Measurements from ENCODE around the gene PAPSS1. TPM values are rescaled to one million over a fixed set of nuclear protein-coding genes. Genes with fewer than 3 reads are reported as not detected.

Gene PAPSS1
- total RNA-seq, 1 experiment from 2014 or later: 83.6 TPM

- Histone ChIP-seq H3K9ac (ENCODE audit: extremely low read depth, insufficient read length, low read length) (no peak overlapping the region), H3T11ph (ENCODE audit: low read length) (no peak overlapping the region), H2BK12ac (ENCODE audit: insufficient read length, low read depth, low read length) (no peak overlapping the region), H3K18ac (ENCODE audit: insufficient read length, low read depth, low read length) (no peak overlapping the region), H4K91ac (ENCODE audit: insufficient read length, low read depth, low read length) (no peak overlapping the region), H3K27me3 (ENCODE audit: insufficient read depth, low read length) (no peaks in the 10 kb centered on the region), H3K4me2 (ENCODE audit: insufficient read depth, insufficient read length, low read length) (no peak overlapping the region), H2AFZ (ENCODE audit: low read length) (no peak overlapping the region), H3K14ac (ENCODE audit: insufficient read depth, low read length) (no peak overlapping the region), H4K20me1 (ENCODE audit: control insufficient read depth, insufficient read depth, insufficient read length) (no peaks in the 10 kb centered on the region), H3K27ac (ENCODE audit: insufficient read length, low read depth, low read length) (no peak overlapping the region), H2BK20ac (ENCODE audit: low read depth, low read length, poor library complexity, severe bottlenecking) (no peak overlapping the region), H3K4ac (ENCODE audit: low read depth, low read length) (no peak overlapping the region), H4K8ac (replicated peaks; ENCODE audit: insufficient read length, low read depth, low read length) (no peak overlapping the region), H4K5ac (ENCODE audit: insufficient read length, low read depth, low read length) (no peak overlapping the region), H3K9me3 (ENCODE audit: control insufficient read depth, low read depth, low read length) (no peaks in the 10 kb centered on the region), H3K23me2 (ENCODE audit: insufficient read length, low read depth, low read length, poor library complexity, severe bottlenecking) (no peaks in the 10 kb centered on the region), H3K4me1 (ENCODE audit: insufficient read depth, low read length) (peaks cover 5% of the 10 kb centered on the region; the same call in 1 of the 2 replicates), H2BK15ac (ENCODE audit: low read depth, low read length) (no peak overlapping the region), H2BK5ac (ENCODE audit: insufficient read length, low read length) (no peak overlapping the region), H2BK120ac (ENCODE audit: low read depth, low read length, poor library complexity, severe bottlenecking) (no peak overlapping the region), H2AK5ac (ENCODE audit: insufficient read length, low read length) (no peak overlapping the region), H3K79me2 (ENCODE audit: insufficient read depth, low read length) (no peaks in the 10 kb centered on the region), H3K56ac (ENCODE audit: insufficient read length, low read depth, low read length) (no peak overlapping the region), H3K23ac (ENCODE audit: insufficient read length, low read depth, low read length) (no peak overlapping the region), H3K79me1 (ENCODE audit: insufficient read depth, low read depth, low read length, poor library complexity, severe bottlenecking) (no peaks in the 10 kb centered on the region)
- no peak for TF ChIP-seq CTCF (conservative IDR thresholded peaks at IDR 0.05)
- DNase-seq: no peak
- Mint-ChIP-seq H3K4me3 (no peak overlapping the region), H3K27ac (no peak overlapping the region), H3K27me3 (ENCODE audit: low read depth) (no peaks in the 10 kb centered on the region; the same call in 1 of the 2 replicates), H3K4me1 (peaks cover 19 to 24% of the 10 kb centered on the region in 2 experiments), H3K9me3 (peaks cover 23 to 24% of the 10 kb centered on the region in 2 experiments), H3K36me3 (ENCODE audit: insufficient read depth in 1 of 3, low read depth in 3 of 3) (peaks cover 7 to 25% (median 9%) of the 10 kb centered on the region in 3 experiments)
- WGBS (ENCODE audit: extremely low coverage, insufficient read length, low lambda C conversion rate): no CpG with 5 or more reads among the region's 5 CpGs
Measured at GRCh38 chr4:107757283-107757682, 37.2 kb upstream of the PAPSS1 start.

All from H9 (cell line).